Nephron progenitor cell (in vitro differentiated cells): ENCODE data around the gene AZGP1.
"Not testable (repeated sequence)": the region's sequence is repeated elsewhere in the genome, so short reads cannot be mapped to it uniquely, and the experiment has no call there.

Source experiments
- DNase-seq: peaks from one replicate; pipeline ENCODE4 v3.0.0; 2021
- H3K27ac Mint-ChIP-seq: 2 replicates; pipeline ENCODE4 v1.8.0; 2021; ENCODE audit warnings: mild to moderate bottlenecking, moderate library complexity, mixed read lengths
- H3K27me3 Mint-ChIP-seq: 2 replicates; pipeline ENCODE4 v1.8.0; 2021; ENCODE audit warnings: mild to moderate bottlenecking, low read depth, mixed read lengths; ENCODE audit not compliant: poor library complexity
- H3K36me3 Mint-ChIP-seq: 2 replicates; pipeline ENCODE4 v1.8.0; 2021; ENCODE audit warnings: low read depth, mixed read lengths
- H3K4me1 Mint-ChIP-seq: 2 replicates; pipeline ENCODE4 v1.8.0; 2021; ENCODE audit warnings: mixed read lengths
- H3K4me3 Mint-ChIP-seq: 2 replicates; pipeline ENCODE4 v1.8.0; 2021; ENCODE audit warnings: mild to moderate bottlenecking, moderate library complexity, mixed read lengths
- H3K9me3 Mint-ChIP-seq: 2 replicates; pipeline ENCODE4 v1.8.0; 2021; ENCODE audit warnings: mild to moderate bottlenecking, moderate library complexity, mixed read lengths
- TF ChIP-seq, protein P1 (sequence below): fragments of 200-600 bp; sonication (generic); IDR thresholded peaks from 2 replicates; pipeline ENCODE4 v1.5.0; 2021; ENCODE audit warnings: antibody characterized with exemption

The AZGP1 gene

DNA sequence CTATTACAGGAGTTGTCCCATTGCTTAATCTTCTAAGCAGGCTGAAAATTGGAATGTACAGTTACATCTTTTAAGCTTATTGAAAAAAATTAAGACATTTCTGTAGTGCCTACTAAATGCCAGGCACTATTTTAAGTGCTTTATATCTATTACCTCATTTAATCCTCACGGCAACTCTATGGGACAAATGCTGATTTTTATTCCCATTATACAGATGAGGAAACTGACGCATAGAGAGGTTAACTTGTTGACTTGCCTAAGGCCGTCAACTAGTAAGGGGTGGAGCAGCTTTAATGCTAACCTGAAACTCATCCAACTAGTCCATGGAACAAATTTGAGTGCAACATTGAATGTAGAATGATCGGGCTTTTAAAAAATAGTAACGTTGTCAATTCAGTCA is 42.0 kb upstream of the AZGP1 start:
- Mint-ChIP-seq H3K4me3 (no peak overlapping the region), H3K9me3 (no peaks in the 10 kb centered on the region), H3K27ac (peak overlapping the region; percentile 74), H3K36me3 (peaks cover 31% of the 10 kb centered on the region), H3K27me3 (peaks cover 4% of the 10 kb centered on the region), H3K4me1 (peaks cover 19% of the 10 kb centered on the region)
- DNase-seq: no peak
- TF ChIP-seq, protein P1, sequence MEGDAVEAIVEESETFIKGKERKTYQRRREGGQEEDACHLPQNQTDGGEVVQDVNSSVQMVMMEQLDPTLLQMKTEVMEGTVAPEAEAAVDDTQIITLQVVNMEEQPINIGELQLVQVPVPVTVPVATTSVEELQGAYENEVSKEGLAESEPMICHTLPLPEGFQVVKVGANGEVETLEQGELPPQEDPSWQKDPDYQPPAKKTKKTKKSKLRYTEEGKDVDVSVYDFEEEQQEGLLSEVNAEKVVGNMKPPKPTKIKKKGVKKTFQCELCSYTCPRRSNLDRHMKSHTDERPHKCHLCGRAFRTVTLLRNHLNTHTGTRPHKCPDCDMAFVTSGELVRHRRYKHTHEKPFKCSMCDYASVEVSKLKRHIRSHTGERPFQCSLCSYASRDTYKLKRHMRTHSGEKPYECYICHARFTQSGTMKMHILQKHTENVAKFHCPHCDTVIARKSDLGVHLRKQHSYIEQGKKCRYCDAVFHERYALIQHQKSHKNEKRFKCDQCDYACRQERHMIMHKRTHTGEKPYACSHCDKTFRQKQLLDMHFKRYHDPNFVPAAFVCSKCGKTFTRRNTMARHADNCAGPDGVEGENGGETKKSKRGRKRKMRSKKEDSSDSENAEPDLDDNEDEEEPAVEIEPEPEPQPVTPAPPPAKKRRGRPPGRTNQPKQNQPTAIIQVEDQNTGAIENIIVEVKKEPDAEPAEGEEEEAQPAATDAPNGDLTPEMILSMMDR: no peak

DNA sequence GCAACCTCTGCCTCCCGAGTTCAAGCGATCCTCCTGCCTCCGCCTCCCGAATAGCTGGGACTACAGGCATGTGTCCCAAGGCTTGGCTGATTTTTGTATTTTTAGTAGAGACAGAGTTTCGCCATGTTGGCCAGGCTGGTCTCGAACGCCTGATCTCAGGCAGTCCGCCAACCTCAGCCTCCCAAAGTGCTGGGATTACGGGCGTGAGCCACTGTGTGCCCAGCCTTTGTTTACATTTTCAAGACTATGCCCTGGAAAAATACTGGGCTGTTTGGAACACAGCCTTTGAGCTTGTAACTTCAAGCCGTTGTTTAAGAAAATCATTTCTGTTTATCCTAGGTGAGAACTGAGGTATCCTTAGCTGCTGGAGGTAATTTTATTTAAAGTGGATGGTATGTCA is 41.5 kb upstream of the AZGP1 start:
- H3K27me3 Mint-ChIP-seq: peaks cover 9% of the 10 kb centered on the region
- peaks cover 19% of the 10 kb centered on the region for H3K4me1 Mint-ChIP-seq
- no peak for DNase-seq
- peaks cover 25% of the 10 kb centered on the region for H3K36me3 Mint-ChIP-seq
- TF ChIP-seq, protein P1: no peak
- H3K9me3 Mint-ChIP-seq: no peaks in the 10 kb centered on the region
- no peak overlapping the region for H3K27ac Mint-ChIP-seq
- H3K4me3 Mint-ChIP-seq: peak overlapping the region; percentile 67

DNA sequence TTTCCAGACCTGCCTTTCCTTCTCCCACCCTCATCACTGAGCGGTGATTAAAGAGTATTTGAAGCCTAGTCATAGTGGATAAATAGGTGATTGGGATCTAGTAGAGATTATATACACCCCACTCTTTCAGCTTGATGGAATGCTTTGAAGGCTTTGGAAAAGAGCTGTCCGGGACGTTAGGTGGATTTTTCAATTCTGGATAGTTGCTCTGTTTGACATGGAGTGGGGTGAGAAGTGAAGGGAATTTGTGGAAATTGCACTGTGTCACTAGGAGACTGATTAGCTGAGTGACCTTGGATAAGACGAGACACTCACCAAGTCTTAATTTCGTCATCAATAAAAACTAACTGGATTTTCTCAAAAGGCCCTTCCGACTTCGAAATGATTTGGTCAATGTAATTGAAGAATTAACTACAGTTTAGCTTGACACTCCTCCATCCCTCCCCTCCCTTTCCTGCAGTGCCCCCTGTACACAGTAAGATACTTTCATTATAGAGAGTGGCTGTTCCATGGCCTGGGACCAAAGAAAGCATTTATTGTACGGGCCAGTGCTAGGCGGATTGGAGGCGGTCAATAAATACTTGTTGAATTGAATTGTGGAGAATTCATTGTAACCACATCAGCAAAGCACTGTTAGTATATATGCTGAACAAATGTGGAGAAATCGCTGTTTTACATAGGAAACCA is 40.5 kb upstream of the AZGP1 start:
- TF ChIP-seq, protein P1: no peak
- H3K27me3 Mint-ChIP-seq: peaks cover 16% of the 10 kb centered on the region
- peak overlapping the region; percentile 95 for H3K4me3 Mint-ChIP-seq
- no peak for DNase-seq
- peaks cover 19% of the 10 kb centered on the region for H3K36me3 Mint-ChIP-seq
- no peaks in the 10 kb centered on the region for H3K9me3 Mint-ChIP-seq
- H3K27ac Mint-ChIP-seq: peak overlapping the region; percentile 97
- H3K4me1 Mint-ChIP-seq: peaks cover 19% of the 10 kb centered on the region

DNA sequence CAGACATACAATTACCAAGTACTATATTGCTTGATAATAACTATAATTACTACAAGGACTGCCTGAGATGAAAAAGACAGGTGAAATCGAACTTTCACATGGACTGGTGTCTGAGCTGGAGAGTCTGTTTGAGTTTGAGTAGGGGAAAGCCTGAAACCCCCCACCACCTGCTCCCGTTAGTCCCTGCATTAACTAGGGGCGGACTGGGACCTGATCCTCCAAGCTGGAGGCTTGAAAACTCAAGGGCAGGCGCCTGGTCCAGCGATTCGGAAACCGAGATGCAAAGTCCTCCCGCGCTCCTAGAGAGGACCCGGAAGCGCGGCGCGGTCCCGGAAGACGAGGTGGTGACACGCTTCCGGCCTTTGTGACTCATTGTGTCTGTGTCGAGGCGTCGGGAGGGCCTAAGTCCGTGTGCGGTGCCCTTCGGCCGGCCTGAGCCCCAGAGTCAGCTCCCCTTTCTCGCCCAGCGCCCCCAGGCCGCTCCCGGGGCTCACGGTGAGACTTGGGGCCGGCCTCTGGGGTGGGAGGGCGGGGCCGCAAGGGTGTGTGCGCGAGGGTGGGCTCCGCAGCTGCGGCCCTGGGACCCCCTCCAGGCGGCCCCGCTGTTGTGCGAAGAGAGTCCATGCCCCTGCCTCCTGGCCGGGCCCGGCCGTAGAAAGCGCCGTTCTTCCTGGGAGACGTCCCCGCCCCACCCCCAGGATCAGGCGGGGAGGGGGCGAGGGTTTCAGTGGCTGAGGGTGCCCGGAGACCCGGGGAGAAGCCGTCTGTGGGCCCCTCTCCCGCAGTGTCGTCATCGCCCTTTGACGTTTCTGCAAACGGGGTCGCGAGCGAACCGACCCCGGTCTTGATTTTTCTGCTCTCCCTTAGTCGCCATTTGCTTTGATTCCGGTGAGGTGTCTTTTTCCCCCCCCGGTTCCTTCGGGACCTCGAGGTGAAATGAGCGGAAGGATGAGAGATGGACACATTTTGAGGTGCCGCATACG is 39.7 kb upstream of the AZGP1 start, which contains the start of gene ZKSCAN1:
Gene ZKSCAN1, plus strand, starts transcription at position 365 of the 983 bp plus-strand sequence. CDS start 7,911 bp downstream, outside the sequence.
- TF ChIP-seq, protein P1: no peak
- Mint-ChIP-seq H3K27ac (peak within 1 kb of the TSS; percentile 97), H3K4me3 (peak within 1 kb of the TSS; percentile 95), H3K4me1 (peaks cover 19% of the 10 kb centered on the region), H3K27me3 (peaks cover 24% of the 10 kb centered on the region), H3K36me3 (peaks cover 19% of the 10 kb centered on the region), H3K9me3 (no peaks in the 10 kb centered on the region)
- DNase-seq: peak; percentile 80

DNA sequence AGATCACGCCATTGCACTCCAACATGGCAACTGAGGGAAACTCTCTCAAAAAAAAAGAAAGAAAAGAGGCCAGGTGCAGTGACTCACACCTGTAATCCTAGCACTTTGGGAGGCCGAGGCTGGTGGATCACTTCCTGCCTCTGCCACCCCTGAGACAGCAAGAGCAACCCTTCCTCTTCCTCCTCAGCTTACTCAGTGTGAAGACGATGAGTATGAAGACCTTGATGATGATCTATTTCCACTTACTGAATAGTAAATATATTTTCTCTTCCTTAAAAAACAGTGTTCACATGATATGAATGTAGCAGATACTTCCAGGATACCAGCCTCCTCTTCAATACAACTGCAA is 37.5 kb upstream of the AZGP1 start:
- no peak for DNase-seq
- no peak overlapping the region for H3K27ac Mint-ChIP-seq
- H3K36me3 Mint-ChIP-seq: peaks cover 7% of the 10 kb centered on the region
- H3K4me3 Mint-ChIP-seq: no peak overlapping the region
- TF ChIP-seq, protein P1: no peak
- H3K27me3 Mint-ChIP-seq: peaks cover 30% of the 10 kb centered on the region
- no peaks in the 10 kb centered on the region for H3K9me3 Mint-ChIP-seq
- H3K4me1 Mint-ChIP-seq: peaks cover 19% of the 10 kb centered on the region

DNA sequence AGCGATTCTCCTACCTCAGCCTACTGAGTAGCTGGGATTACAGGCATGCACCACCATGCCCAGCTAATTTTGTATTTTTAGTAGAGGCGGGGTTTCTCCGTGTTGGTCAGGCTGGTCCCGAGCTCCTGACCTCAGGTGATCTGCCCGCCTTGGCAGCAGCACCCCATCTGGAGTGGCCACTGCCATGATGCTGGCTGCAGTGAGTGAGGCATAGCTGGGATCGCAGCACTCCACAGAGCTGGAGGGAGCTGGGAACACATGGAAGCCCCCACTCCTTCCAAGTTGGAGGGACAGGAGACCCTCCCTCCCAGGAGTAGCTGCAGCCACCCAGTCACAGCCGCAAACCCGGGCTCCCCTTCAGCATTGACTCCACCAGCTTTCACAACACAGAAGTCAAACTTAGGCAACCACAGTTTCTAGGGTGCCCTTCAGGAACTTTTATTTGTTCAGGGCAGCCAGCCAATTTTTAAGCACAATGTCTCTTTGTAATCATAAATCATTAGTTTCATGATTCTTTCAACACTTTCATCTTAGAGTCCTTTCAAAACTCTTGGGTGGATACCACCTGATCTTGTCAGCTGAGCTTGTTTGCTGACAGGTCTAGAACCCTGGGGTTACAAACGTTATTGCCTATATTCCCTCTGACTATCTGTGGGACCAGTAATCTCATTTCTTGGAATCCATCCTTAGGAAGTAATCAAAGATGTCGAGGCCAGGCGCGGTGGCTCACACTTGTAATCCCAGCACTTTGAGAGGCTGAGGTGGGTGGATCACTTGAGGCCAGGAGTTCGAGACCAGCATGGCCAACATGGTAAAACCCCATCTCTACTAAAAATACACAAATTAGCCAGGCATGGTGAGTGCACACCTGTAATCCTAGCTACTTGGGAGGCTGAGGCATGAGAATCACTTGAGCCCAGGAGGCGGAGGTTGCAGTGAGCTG is 36.8 kb upstream of the AZGP1 start:
- H3K4me1 Mint-ChIP-seq: peaks cover 19% of the 10 kb centered on the region

More for the DNA sequence above, 36.8 kb upstream of the AZGP1 start:
- not testable (repeated sequence) for H3K36me3 Mint-ChIP-seq, H3K27ac Mint-ChIP-seq, DNase-seq, H3K4me3 Mint-ChIP-seq, H3K9me3 Mint-ChIP-seq
- peaks cover 30% of the 10 kb centered on the region for H3K27me3 Mint-ChIP-seq
